OCI-LY3 (cell line): ENCODE results near the gene TMEM127.

Experiments
- EZH2phosphoT487 ChIP-seq: fragments of 200-600 bp; shearing (Covaris generic); IDR thresholded peaks from 2 replicates; pipeline ENCODE4 v1.6.1; 2018; ENCODE audit warnings: antibody characterized with exemption, mixed run types, low read depth
- TF ChIP-seq, protein P1 (sequence below): fragments of 200-600, 300-600 bp; sonication (generic); IDR thresholded peaks from 2 replicates; pipeline ENCODE4 v1.5.1; 2014; ENCODE audit warnings: antibody characterized with exemption, low read length, low read depth

DNA sequence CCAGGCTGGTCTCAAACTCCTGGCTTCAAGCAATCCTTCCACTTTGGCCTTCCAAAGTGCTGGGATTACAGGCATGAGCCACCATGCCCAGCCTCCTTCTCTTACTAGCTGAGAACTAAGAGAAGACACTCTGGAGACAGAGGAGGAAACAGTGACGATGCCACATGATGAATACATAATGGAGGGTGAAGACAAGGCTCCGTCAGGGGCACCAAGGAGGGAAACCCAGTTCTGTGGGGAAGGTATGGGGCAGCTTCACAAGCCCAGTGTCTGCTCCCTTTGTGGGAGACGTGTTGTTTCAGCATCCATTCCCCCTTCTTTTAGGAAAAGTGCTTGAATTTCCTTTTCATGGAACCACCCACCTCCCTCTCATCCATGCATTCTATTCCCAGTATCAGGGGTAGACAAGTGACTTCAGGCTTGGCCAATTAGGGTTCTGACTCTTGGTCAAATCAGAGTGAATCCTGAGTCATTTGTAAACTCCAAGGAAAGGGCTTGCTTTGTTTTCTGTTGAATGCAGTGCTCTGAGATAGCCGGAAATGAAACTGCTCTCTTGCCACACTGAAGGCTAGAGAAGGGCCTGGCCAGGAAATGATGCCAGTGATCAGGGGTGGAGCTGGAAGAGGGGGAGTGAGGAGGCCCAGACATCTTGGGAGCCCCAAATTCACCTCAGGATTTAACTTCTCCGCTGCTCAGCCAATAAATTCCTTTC lies 23.7 kb downstream of the TMEM127 start:
- TF ChIP-seq, protein P1, sequence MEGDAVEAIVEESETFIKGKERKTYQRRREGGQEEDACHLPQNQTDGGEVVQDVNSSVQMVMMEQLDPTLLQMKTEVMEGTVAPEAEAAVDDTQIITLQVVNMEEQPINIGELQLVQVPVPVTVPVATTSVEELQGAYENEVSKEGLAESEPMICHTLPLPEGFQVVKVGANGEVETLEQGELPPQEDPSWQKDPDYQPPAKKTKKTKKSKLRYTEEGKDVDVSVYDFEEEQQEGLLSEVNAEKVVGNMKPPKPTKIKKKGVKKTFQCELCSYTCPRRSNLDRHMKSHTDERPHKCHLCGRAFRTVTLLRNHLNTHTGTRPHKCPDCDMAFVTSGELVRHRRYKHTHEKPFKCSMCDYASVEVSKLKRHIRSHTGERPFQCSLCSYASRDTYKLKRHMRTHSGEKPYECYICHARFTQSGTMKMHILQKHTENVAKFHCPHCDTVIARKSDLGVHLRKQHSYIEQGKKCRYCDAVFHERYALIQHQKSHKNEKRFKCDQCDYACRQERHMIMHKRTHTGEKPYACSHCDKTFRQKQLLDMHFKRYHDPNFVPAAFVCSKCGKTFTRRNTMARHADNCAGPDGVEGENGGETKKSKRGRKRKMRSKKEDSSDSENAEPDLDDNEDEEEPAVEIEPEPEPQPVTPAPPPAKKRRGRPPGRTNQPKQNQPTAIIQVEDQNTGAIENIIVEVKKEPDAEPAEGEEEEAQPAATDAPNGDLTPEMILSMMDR: no peak
- TF ChIP-seq EZH2phosphoT487: no peak
